Raji (cell line): ENCODE measurements around the gene P2RX2.

Experiments used
- POLR2A ChIP-seq: IDR thresholded peaks from 2 replicates; pipeline ENCODE4 v1.6.1; 2011; ENCODE audit warnings: low read depth, low read length, control low read depth; ENCODE audit not compliant: insufficient read depth

Gene P2RX2

GRCh38 chr12:132604668-132605441, 13.7 kb upstream of the P2RX2 start:
- TF ChIP-seq POLR2A: no peak

GRCh38 chr12:132605892-132606291, 12.7 kb upstream of the P2RX2 start:
- no peak for TF ChIP-seq POLR2A

DNA sequence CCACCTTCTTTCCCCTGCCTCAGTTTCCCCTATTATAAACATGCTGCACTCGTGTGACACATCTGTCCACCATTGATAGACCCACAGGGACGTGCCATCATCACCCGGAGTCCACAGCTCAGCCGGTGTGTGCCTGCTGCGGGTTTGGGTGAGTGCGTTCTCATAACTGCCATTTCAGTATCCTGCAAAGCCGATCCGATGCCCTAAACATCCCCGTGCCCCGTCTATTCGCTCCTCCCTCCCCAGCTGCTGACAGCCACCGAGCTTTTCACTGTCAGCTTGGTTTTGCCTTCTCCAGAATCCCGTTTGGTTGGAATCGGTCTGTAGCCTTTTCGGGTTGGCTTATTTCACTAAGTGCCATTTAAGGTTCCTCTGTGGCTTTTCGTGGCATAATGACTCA, 12.1 kb upstream of the P2RX2 start:
- no peak for TF ChIP-seq POLR2A

GRCh38 chr12:132606927-132607326, 11.6 kb upstream of the P2RX2 start:
- TF ChIP-seq POLR2A: no peak

GRCh38 chr12:132608231-132609171, 10.1 kb upstream of the P2RX2 start:
- no peak for TF ChIP-seq POLR2A

- TF ChIP-seq POLR2A: no peak
Measured at GRCh38 chr12:132610051-132610759, 8.4 kb upstream of the P2RX2 start, which contains the start of gene LRCOL1. Gene LRCOL1, minus strand, starts transcription at chr12:132610582. Its CDS starts 4,331 bp downstream, at chr12:132606251.

DNA sequence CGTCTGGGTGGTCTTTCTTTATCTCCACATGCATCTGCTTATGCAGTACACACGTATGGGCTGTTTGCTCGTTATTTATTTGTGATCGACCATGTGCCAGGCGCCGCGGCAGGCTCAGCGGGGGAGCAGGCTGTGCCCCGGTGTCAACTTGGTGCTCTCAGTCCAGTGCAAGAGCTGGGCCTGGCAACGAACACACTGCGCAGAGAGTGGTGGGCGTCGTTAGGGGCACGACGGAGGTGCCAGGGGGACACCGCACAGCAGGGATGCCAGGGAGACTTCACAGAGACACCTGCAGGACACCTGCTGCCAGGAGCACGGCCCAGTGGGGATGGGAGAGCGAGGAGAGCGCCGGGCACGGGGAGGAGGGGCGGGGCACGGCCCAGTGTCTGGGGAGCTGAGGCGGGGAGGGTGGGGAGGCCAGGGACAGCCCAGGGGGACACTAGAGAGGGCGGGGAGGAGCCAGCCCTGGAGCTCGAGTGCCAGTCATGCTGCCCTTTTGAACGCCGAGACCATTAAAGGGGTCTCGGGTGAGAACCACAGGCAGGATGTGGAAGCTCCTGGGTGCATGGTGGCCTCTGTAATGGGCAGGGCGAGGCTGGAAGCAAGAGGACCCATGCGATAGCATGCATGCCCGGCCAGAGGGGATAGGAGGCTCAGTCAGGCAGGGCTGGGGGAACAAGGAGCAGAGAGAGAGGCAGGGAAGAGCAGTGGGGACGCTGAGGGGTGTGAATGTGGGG, 7.5 kb upstream of the P2RX2 start:
- no peak for TF ChIP-seq POLR2A

- TF ChIP-seq POLR2A: no peak
Measured at GRCh38 chr12:132611620-132612019, 7.0 kb upstream of the P2RX2 start.

- TF ChIP-seq POLR2A: no peak
Measured at GRCh38 chr12:132614029-132614428, 4.5 kb upstream of the P2RX2 start.

GRCh38 chr12:132614861-132615578, 3.6 kb upstream of the P2RX2 start:
- TF ChIP-seq POLR2A: no peak

GRCh38 chr12:132615579-132616038, 3.0 kb upstream of the P2RX2 start:
- no peak for TF ChIP-seq POLR2A

DNA sequence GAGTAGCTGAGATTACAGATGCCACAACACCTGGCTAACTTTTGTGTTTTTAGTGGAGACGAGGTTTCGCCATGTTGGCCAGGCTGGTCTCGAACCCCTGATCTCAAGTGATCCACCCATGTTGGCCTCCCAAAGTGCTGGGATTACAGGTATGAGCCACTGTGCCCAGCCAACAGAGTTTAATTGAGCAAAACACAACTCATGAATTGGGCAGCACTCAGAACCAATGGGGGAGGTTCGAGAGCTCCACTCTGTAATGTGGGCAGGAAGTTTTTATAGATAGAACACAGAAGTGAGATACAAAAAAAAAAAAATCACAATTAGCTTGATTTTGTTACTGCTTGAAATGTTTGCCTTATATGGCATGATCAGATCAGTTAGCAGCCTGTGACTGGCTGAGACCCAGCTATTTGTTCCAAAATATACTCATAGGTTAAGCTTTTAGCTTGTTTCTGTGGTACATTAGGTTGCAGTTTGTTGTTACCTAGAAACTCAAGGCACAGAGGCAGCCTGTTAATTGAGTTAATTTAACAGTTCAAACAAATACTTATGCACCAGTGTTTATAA, 1.4 kb upstream of the P2RX2 start:
- TF ChIP-seq POLR2A: no peak

DNA sequence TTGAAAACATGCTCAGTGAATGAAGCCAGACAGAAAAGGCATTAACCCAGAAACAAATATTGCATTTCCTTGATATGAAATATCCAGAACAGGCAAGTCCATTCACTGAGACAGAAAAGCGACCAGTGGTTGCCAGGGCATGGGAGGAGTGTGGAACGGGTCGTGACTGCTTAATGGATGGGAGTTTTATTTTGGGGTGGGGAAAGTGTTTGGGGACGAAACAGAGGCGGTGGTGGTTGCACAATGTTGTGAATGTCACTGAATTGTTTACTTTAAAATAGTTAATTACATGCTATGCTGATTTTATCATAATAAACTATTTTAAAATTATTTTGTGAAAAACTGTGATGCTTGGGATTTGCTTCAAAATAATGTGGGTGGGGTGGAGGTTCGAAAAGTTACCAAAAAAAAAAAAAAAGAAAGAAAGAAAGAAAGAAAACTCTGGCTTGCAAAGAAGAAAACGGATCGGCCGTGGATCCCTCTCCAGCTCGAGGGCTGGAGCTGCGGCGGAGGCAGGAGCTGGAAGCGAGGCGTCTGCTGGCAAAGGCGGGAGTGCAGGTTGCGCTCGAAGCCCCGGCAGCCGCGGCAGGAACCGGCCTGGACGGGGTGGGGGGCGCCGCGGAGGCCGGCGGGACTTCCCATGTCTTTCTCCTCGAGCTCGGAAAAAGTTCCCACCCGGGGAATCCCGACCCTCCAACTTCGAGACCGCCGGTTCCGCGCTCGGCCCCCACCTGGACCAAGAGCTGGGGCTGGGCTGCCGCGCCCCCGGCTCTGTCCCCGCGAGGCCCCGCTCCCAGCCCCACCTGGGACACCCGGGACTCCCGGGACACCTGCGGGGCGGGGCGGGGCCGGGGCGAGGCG, 524 bp upstream of the P2RX2 start:
- no peak for TF ChIP-seq POLR2A
